D721Med (cell line): ENCODE data around the gene CRISPLD2.

Experiments
- DNase-seq: peaks from one replicate; pipeline ENCODE4 v3.0.0; 2011; ENCODE audit warnings: low spot score; ENCODE audit not compliant: insufficient read length
- FAIRE-seq: peaks from 2 replicates; lab custom pipeline; 2011; peaks lifted over from hg19 to GRCh38; lab: Jason Lieb, UNC
- TF ChIP-seq, protein P1 (sequence below): IDR thresholded peaks from 2 replicates; pipeline ENCODE4 v1.5.1; 2012; ENCODE audit warnings: mild to moderate bottlenecking, control low read depth; ENCODE audit not compliant: insufficient read depth; ENCODE audit errors: missing control alignments

Gene CRISPLD2

DNA sequence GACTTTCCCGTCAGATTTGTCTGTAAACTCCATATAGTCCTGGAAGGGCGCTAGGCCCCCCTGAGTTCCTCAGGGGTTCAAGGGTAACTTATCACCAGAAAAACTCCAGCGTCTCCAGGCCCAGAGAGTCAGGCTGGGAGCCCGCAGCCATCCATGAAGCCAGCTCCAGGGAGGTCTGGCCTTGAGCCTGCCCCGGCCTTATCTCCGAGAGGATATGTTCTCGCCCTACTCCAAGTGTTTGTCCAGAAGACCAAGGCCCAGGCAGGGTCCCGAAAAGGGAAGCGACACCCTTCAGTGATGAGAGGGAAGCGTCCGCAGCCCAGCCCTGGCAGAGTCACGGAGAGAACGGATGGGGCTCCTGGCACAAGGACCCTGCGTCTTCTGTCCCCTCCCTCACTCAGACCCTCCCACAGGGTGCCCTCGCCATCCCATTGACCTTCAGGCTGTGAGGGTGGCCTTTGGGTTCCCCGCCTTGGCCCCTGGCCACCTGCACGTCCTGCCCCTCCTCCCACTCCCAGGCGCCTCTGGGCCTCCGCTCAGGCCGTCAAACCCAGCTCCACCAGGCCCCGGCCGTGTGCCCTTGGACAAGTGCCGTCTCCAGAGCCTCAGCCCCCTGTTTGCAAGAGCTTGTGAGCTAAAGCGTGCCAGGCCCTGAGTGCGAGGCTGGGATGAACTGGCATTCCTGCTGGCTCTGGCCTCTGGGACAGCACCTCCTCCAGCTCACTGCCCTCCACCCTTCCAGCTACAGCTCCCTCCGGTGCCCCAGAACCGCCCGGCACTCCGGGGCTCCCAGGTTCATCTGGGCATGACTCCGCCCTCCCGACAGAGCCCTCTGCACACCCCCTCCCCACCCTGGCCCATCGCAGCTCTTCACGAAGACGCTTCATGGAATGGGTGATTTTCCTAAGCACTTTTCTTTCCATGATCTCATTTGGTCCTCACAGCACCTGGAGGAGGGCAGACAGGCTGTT is 108.1 kb downstream of the CRISPLD2 start:
- FAIRE-seq (no peak), DNase-seq (no peak)
- TF ChIP-seq, protein P1, sequence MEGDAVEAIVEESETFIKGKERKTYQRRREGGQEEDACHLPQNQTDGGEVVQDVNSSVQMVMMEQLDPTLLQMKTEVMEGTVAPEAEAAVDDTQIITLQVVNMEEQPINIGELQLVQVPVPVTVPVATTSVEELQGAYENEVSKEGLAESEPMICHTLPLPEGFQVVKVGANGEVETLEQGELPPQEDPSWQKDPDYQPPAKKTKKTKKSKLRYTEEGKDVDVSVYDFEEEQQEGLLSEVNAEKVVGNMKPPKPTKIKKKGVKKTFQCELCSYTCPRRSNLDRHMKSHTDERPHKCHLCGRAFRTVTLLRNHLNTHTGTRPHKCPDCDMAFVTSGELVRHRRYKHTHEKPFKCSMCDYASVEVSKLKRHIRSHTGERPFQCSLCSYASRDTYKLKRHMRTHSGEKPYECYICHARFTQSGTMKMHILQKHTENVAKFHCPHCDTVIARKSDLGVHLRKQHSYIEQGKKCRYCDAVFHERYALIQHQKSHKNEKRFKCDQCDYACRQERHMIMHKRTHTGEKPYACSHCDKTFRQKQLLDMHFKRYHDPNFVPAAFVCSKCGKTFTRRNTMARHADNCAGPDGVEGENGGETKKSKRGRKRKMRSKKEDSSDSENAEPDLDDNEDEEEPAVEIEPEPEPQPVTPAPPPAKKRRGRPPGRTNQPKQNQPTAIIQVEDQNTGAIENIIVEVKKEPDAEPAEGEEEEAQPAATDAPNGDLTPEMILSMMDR = no peak

DNA sequence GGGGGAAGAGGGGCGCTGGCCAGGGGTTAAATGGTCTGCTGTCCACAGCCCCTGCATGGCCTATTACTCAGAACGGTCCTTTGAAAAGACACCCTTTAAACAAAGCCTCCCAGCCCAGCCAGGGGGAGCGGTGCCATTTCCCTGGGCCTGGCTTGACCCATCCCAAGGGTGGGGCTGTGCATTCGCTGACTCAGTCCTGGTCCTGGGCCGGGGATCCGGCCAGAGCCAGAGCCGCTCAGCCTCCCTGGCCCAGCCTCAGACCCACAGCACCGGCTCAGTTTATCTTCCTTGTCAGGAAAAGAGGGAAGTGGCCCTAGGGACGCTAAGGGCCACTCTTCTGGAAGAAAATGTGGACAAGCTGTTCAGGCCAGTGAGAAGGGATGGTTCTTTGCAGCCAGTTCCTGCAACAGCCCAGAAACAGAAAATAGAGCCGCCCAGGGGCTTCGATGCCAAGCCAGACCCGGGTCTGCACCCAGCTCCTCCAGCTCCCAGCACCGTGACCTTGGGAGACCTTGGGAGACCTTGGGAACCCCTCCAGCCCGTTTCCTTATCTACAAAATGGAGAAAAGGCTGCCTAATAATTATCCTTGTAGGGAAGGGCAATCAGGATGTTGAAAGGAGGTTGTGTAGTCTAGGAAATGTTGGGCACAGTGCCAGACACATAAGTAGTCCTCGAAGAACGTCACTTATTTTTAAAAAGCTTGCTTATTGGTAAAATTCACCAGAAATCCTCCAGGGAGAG is 109.1 kb downstream of the CRISPLD2 start:
- DNase-seq (no peak), FAIRE-seq (no peak)
- TF ChIP-seq, protein P1 = no peak

DNA sequence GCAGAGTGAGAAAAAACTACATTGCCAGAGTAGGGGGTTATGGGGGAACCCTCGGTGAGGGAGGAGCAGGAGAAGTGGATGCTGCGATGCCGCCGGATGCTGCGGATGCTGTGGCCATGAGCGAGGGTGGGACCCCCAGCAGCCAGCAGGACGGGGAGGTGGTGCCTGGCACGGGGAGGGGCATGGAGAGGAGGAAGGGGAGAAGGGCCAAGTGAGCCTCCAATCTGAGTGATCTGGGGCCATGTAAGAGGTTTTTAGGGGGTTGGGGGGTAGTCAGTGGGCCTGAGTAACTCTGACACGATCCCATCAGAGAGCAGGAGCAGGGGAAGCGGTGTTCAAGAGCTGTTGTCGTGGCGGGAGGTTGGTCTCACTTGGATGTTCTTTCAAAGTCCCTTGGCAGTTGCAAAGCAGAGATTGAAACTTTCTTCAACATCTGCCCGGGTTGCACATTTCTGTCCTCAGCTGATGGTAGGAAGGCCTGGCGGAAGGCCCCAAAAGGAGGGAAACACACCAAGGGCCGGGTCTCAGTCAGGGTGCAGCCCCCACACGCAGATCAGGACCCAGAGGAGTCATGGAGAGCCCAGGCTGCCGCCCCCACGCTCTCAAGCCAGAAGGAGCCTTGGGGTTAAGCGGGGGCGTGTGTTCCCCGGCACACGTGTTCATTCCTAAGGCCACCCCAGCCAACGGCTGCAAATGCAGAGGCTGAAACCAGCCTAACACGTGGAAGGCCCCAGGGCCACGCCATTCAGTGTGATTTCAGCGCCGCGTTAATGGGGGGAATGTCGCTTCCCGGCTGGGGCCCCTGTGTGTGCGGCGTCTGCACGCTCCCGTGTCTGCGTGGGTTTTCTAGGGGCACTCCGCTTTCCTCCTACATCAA is 109.9 kb downstream of the CRISPLD2 start:
- DNase-seq (no peak), FAIRE-seq (no peak)
- TF ChIP-seq, protein P1 = no peak

DNA sequence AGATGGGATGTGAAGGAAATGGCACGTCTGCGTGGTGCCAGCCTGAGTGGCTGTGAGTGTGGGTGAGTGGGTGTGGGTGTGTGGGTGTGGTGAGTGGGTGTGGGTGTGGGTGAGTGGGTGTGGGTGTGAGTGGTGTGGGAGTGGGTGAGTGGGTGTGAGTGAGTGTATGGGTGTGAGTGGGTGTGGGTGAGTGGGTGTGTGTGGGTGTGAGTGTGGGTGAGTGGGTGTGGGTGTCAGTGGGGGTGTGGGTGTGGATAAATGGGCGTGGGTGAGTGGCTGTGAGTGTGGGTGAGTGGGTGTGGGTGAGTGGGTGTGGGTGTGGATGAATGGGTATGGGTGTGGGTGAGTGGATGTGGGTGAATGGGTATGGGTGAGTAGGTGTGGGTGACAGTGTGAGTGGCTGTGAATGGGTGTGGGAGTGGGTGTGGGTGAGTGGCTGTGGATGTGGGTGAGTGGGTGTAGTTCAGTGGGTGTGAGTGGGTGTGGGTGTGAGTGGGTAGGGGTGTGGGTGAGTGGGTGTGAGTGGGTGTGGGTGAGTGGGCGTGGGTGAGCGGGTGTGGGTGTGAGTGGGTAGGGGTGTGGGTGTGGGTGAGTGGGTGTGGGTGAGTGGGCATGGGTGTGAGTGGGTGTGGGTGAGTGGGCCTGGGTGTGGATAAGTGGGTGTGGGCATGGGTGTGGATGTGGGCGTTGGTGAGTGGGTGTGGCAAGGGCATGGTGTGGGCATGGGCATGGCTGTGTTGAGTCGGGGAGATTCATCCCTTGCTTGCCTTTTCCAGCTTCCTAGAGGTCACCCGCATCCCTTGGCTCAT is 110.7 kb downstream of the CRISPLD2 start:
- no peak for DNase-seq
- TF ChIP-seq, protein P1 = no peak
- no peak for FAIRE-seq

DNA sequence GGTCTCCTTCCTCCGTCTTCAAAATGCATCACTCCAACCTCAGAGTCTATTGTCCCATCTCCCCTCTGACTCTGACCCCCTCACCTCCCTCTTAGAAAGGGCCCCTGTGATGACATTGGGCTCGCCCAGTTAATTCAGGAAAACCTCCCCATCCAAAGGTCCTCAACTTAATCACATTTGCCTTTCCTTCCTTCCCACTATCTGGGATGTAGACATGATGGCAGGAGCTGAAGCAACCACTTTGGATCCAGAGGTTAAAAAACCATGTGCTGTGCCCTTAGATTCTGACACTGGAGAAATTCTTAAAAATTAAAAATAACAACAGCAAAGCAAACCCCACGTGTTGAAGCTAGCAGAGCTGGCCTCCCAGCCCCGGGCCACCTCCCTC is 111.3 kb downstream of the CRISPLD2 start:
- TF ChIP-seq, protein P1 = no peak
- DNase-seq (no peak), FAIRE-seq (no peak)

DNA sequence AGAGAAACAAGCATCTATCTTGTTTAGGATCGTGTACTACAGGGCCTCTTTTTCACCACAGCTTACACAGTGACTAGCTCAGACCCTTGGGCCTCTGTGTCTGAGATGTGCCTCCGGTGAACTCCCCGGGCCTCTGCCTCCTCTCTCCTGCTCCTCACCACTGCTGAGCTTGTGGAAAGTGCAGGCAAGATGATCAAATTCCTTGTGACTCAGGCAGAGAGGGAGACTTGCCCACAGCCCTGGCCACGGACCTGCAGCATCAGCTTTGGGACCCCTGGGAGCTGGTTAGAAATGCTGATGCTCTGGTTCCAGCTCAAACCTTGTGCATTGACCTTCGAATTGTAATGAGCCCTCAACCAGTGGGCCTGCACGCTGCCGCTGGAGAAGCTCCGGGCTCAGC is 111.7 kb downstream of the CRISPLD2 start:
- no peak for FAIRE-seq
- DNase-seq = no peak
- TF ChIP-seq, protein P1 = no peak
